GM21367 (cell line): Measurements from ENCODE around the gene PPIA.
"Not testable (repeated sequence)": the region's sequence is repeated elsewhere in the genome, so short reads cannot be mapped to it uniquely, and the experiment has no call there.

Source experiments
- ATAC-seq: cut with Tn5 transposase; IDR thresholded peaks from one replicate; pipeline ENCODE4 v1.9.1; 2021; ENCODE audit not compliant: unreplicated experiment

PPIA gene

GRCh38 chr7:44762726-44763522 is 33.6 kb upstream of the PPIA start:
- ATAC-seq = no peak

DNA sequence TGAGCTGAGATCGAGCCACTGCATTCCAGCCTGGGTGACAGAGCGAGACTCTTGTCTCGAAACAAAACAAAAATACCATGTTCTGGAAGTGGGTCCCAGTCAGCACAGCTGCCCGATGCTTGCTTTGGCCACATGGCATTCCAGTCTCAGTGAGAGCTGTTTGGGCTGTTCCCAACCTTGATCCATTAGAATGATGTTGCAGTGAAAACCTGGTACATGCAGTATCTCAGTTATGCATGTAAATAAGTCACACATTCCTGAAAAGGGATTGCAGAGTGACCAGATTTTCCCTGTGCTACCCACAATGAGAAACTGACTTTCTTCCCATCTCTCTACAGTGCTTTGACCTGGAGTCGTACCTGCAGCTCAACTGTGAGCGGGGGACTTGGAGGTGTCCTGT is 32.4 kb upstream of the PPIA start:
- no peak for ATAC-seq

DNA sequence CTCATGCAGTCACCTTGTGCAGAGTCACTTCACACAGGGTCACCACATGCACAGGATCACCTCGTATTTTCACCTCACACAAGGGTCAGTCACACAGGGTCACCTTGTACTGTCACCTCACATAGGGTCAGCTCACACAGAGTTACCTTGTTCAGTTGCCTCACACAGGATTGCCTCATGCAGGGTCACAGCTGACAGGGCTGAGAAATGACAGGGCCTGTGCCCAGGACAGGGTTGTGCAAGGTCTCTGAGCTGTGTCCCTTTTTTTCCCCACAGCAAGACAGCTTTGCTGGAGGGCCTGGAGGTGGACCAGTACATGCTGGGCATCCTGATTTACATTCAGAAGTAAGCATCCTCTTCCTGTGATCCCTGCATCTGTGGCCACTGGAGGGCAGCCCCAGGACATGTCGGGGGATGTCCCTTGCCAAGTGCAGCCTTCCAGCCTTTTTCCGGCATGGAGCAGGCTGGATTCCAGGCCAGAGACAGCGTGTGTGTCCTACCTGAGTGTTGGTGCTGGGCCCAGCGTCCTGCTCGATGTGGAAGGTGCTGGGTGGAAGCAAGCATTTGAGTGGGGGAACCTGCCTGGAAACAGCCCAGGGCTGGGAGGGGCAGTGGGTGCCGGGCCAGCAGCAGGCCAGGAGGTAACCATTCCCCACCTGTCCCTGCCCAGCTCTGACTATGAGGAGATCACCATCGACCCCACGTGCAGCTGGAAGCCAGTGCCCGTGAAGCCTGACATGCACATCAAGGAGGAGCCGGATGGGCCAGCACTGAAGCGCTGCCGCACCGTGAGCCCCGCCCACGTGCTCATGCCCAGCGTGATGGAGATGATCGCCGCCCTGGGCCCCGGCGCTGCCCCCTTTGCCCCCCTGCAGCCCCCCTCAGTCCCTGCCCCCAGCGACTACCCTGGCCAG is 31.6 kb upstream of the PPIA start:
- ATAC-seq = no peak

GRCh38 chr7:44765579-44766415 is 30.7 kb upstream of the PPIA start:
- ATAC-seq = no peak

GRCh38 chr7:44766416-44766801 is 30.1 kb upstream of the PPIA start:
- no peak for ATAC-seq

DNA sequence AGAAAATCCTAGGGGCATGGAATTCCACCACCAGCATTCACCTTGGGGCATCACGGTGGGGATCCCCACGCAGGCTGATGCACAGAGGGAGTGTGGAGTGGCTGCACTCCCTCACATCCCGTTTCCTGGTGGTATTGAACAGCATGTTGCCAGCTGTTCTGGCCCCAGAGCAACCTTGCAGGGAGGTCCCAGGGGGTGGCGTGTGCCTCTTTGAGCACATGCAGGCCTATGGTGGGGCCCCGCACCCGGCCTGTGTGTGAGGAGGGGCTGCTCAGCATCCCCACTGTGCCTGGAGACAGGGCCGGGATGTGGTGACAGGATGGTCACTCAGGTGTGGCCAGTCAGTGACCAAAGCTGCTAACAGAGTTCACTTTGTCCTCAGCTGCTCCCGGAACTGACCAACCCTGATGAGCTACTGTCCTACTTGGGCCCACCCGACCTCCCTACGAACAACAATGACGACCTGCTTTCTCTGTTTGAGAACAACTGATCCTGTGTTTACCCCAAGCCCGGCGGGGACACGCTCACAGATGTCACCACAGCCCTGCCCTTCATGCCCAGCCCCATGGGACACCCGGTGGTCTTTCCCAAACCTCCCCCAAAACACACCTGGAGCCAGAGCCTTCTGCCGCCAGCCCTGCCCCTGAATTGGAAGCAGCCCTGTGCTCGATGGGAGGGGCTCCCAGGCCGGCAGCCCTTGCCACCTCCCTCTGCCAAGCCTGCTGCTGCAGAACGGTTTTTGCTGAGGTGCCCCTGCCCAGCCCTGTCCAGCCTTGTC is 29.2 kb upstream of the PPIA start:
- no peak for ATAC-seq

GRCh38 chr7:44767912-44768627 is 28.4 kb upstream of the PPIA start:
- ATAC-seq = no peak

DNA sequence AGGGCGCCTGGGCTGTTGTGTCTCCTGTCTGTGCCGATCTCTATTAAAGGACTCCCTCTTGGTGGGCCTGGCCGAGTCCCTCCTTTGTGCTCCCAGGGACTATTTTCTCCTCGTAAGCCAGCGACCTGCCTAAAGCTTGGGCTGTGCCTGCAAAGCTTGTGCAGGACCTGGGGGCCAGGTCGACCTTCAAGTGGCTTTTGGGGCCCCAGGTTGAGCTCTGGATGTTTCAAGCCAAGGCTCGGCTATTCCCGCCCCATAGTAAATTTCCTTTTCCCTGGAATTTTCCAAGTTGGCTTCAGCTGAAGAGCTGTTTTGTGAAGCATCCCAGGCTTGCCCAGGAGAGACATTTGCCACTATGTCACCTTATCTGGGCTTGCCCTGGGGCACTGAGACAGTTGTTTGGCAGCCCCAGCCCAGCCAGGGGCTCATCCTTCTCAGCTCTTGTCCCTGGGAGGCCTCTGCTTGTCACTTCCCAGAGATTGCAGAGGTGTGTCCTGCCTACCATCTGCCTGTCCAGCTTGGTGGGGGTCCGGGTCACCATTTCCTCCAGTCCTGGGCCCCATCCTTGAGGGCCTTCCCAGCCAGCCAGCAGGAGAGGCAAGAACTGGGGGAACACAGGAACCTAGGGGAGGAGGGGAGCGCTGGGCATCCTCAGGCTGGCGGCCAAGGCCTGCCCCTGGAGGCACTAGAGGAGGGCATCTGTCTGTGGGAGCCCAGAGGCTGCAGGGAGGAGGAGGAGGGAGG is 27.7 kb upstream of the PPIA start:
- ATAC-seq = no peak

GRCh38 chr7:44769376-44769775 is 27.1 kb upstream of the PPIA start:
- ATAC-seq = no peak

DNA sequence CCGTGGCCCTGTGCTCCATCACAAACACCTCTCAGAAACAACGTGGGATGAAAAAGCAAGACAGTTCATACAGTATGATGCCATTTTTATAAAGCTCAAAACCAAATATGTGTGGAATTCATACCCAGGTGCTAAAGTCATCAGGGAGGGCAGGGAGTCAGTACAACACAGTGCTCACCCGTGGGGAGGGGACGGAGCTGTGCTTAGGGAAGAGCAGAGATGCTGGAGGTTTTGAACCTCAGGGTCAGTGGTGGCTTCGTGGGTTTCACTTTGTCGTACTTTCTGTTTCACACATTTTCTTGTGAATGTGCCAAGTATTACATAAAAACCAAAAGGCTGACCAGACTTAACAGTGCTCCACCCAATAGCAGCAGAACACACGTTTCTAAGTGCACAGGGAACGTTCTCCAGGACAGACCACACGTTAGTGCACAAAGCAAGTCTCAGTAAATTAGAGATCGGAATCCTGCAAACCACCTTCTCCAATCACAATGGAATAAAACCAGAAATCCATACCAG is 26.6 kb upstream of the PPIA start:
- peak; percentile 64 for ATAC-seq

DNA sequence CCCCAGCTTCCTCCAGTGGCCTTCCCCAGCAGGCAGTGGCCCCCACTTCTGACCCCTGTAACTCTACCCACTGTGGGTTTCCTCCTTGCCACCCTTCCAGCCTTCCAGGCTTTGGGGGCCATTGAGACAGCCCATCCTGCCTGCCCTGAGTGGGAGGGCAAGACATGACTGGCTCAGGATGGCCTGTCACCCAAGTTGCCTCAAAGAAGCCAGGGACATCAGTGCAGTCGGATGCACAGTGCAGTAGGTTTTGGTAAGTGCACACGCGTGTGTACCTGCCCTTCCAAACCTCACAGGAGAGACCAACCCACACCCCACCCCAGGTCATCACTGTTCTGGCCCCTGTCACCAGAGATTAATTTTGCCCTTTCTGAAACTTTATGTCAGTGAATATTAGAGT is 25.1 kb upstream of the PPIA start:
- no peak for ATAC-seq

GRCh38 chr7:44772440-44772839 is 24.0 kb upstream of the PPIA start:
- no peak for ATAC-seq

DNA sequence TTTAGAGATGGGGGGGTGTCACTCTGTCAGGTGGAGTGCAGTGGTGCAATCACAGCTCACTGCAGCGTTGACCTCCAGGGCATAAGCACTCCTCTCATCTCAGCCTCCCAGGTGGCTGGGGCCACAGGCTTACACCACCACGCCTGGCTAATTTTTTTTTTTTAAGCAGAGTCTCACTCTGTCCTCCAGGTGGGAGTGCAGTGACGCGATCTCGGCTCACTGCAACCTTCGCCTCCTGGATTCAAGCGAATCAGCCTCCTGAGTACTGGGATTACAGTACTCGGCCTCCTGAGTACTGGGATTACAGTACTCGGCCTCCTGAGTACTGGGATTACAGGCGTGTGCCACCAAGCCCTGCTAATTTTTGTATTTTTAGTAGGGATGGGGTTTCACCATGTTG is 23.6 kb upstream of the PPIA start:
- ATAC-seq = no peak

DNA sequence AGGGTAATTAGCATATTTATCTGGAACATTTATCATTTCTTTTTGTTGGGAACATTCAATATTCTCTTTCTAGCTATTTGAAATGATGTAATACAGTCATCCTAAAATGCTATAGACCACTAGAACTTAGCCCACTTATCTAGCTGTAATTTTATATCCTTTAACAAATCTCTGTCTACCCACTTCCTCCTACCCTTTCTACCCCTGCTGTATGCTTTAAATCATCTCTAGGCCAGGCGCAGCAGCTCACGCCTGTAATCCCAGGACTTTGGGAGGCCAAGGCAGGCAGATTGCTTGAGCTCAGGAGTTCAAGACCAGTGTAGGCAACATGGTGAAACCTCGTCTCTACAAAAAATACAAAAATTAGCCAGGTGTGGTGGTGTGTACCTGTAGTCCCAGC is 22.0 kb upstream of the PPIA start:
- ATAC-seq = not testable (repeated sequence)

GRCh38 chr7:44775383-44776107 is 20.9 kb upstream of the PPIA start:
- no peak for ATAC-seq

GRCh38 chr7:44776211-44776610 is 20.3 kb upstream of the PPIA start:
- no peak for ATAC-seq

GRCh38 chr7:44782460-44782859 is 14.0 kb upstream of the PPIA start:
- no peak for ATAC-seq

GRCh38 chr7:44783407-44783806 is 13.1 kb upstream of the PPIA start:
- ATAC-seq = no peak
